Measurements from ENCODE around the gene TAF6L.
"Not testable (repeated sequence)": the region's sequence is repeated elsewhere in the genome, so short reads cannot be mapped to it uniquely, and the experiment has no call there.

TAF6L gene

GRCh38 chr11:62805076-62805892 is 34.1 kb downstream of the TAF6L start, which contains the start of gene NXF1:
NXF1 (minus strand) TSS chr11:62805440; CDS start chr11:62805356, 84 bp downstream.
- peak; percentile 91 for DNase-seq (ENCODE audit: low read depth)

- peak; percentile 34 for DNase-seq (ENCODE audit: low read depth)
Observed at GRCh38 chr11:62805961-62806441, 34.8 kb downstream of the TAF6L start.

DNA sequence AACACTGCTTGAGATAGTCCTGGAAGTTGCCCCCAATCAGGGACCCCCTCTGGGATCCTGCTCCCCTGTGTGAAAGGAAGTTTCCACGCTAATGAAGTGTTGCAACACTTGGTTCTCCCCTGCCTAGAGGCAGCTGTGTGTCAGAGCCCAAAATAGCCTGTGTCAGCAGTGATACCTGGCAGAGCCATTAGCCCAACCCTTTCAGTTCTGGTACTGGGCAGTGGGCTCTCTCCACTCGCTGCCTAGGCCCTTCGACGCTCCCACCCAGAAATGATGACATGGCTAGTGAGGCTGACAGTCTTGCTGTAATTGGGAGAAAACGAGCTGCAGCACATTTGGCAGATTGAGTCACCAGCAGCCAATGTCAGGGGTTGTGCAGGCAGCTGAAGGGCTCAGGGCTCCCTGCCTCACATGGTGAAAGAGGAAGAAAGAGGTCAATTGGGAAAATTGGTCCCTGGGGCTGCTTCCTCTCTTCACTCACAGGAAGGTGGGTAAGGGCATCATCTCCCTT is 35.5 kb downstream of the TAF6L start:
- peak; percentile 57 for DNase-seq (ENCODE audit: low read depth)

- no peak for DNase-seq (ENCODE audit: low read depth)
Observed at GRCh38 chr11:62810748-62811147, 39.6 kb downstream of the TAF6L start.

- no peak for DNase-seq (ENCODE audit: low read depth)
Observed at GRCh38 chr11:62811659-62812058, 40.5 kb downstream of the TAF6L start.

- no peak for DNase-seq (ENCODE audit: low read depth)
Observed at GRCh38 chr11:62816557-62816956, 45.4 kb downstream of the TAF6L start.

DNA sequence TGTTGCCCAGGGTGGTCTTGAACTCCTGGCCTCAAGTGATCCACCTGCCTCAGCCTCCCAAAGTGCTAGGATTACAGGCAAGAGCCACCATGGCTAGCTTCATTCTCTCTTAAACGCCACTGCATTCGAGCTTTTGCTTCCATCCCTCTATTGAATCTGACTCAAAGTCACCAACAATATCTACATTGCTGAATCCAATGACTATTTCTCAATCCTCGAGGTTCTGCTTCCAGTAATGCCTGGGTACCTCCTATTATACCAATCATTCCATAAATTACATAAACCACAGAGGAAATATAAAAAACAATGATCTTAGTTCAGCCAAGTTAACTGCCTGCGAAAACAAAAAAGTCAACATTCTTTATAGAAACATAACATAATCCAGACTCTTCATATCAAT is 45.9 kb downstream of the TAF6L start:
- DNase-seq (ENCODE audit: low read depth), result no peak

DNA sequence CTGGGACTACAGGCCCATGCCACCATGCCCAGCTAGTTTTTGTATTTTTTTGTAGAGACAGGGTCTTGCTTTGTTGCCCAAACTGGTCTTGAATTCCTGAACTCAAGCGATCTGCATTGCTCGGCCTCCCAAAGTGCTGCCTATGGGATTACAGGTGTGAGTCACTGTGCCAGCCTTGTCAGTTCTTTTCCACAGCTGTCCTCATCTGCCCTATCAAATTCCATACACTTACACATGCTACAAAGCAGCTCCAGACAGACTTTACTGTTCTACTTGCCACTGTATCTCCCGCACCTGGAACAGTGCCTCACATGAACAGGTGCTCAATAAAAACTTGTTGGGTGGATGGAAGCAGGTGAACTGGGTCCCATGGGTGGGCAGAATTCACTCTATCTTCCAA is 52.5 kb downstream of the TAF6L start:
- DNase-seq (ENCODE audit: low read depth), result no peak

- not testable (repeated sequence) for DNase-seq (ENCODE audit: low read depth)
Observed at GRCh38 chr11:62828130-62828529, 56.9 kb downstream of the TAF6L start.

DNA sequence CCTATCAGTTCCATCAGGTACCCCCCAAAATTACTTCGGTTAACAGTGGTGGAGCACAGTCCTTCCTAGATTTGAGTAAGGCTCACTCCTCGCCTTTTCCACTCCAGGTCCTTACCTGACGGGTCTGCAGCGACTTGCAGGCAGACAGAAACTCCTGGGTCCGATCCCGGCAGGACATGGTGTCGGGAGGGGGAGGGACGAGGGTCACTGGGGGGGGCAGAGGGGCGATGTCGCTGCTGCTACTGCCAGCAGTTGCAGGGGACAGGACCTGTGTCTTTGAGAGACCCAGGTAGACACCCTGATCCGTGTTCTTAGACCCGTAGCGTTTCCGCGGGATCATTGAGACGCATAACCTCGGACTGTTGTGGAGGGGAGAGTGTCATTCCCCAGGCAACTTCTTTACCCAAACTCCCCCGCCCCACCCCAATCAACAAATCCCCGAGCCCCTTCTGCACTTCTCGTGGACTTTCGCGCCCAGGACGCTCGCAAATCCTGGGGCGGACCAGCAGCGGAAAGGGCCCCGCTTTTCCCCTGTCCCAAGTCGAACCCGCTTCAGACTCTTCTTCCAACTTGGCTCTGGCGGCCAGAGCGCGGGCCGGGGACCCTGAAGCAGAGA is 59.8 kb downstream of the TAF6L start:
- no peak for DNase-seq (ENCODE audit: low read depth)

- DNase-seq (ENCODE audit: low read depth), result peak; percentile 99
Observed at GRCh38 chr11:62831520-62832335, 60.5 kb downstream of the TAF6L start, which contains the start of gene STX5. STX5 (minus strand) TSS chr11:62832051; CDS start chr11:62831243, 808 bp downstream.

- DNase-seq (ENCODE audit: low read depth), result peak; percentile 43
Observed at GRCh38 chr11:62832336-62833234, 61.4 kb downstream of the TAF6L start, which contains the start of gene TEX54. TEX54 (minus strand) TSS chr11:62832841.

GRCh38 chr11:62835336-62835735 is 64.1 kb downstream of the TAF6L start:
- no peak for DNase-seq (ENCODE audit: low read depth)

Measured in iris pigment epithelial cell (primary cell).